HepG2 (cell line): ENCODE measurements around the gene ITIH2. TPM values are rescaled to one million over a fixed set of nuclear protein-coding genes. Genes with fewer than 3 reads are reported as not detected.

Source experiments
- ARID2 ChIP-seq: sonication (generic); formaldehyde crosslinking; IDR thresholded peaks from 2 replicates; pipeline ENCODE4 v1.8.1; 2022; ENCODE audit warnings: mild to moderate bottlenecking, missing genetic modification reagents, borderline replicate concordance
- CEBPG ChIP-seq: IDR thresholded peaks from 2 replicates; pipeline ENCODE4 v1.6.1; 2016
- FOXA3 ChIP-seq: IDR thresholded peaks from 2 replicates; pipeline ENCODE4 v1.6.1; 2016; ENCODE audit warnings: missing genetic modification reagents, missing compliant biosample characterization
- GATAD2A ChIP-seq: IDR thresholded peaks from 2 replicates; pipeline ENCODE4 v1.6.1; 2016
- HNF4A ChIP-seq: sonication (generic); formaldehyde crosslinking; IDR thresholded peaks from 2 replicates; pipeline ENCODE4 v1.4.0; 2020; ENCODE audit warnings: missing genetic modification reagents
- HNRNPL ChIP-seq: fragments of 200-400 bp; formaldehyde crosslinking; IDR thresholded peaks from 2 replicates; pipeline ENCODE4 v1.6.1; 2017; ENCODE audit warnings: mild to moderate bottlenecking, low read depth, low read length
- JUN ChIP-seq: sonication (generic); formaldehyde crosslinking; IDR thresholded peaks from 2 replicates; pipeline ENCODE4 v1.4.0; 2020; ENCODE audit warnings: mild to moderate bottlenecking, missing genetic modification reagents
- KLF12 ChIP-seq: sonication (generic); formaldehyde crosslinking; IDR thresholded peaks from 2 replicates; pipeline ENCODE4 v1.4.0; 2020; ENCODE audit warnings: missing genetic modification reagents, borderline replicate concordance
- MAX ChIP-seq: IDR thresholded peaks from 2 replicates; pipeline ENCODE4 v1.6.1; 2012; ENCODE audit warnings: inconsistent platforms
- MTF2 ChIP-seq: sonication (generic); formaldehyde crosslinking; IDR thresholded peaks from 2 replicates; pipeline ENCODE4 v1.5.0; 2020; ENCODE audit warnings: missing genetic modification reagents, borderline replicate concordance
- NAIF1 ChIP-seq: sonication (generic); formaldehyde crosslinking; IDR thresholded peaks from 2 replicates; pipeline ENCODE4 v1.5.0; 2020; ENCODE audit warnings: mild to moderate bottlenecking, missing genetic modification reagents, borderline replicate concordance
- NFIB ChIP-seq: sonication (generic); formaldehyde crosslinking; IDR thresholded peaks from 2 replicates; pipeline ENCODE4 v1.9.0; 2021; ENCODE audit warnings: missing genetic modification reagents, mild to moderate bottlenecking, borderline replicate concordance
- NR2F6 ChIP-seq, 2 experiments: IDR thresholded peaks; 2 replicates each; pipeline ENCODE4 v1.6.1; 2016; ENCODE audit warnings: antibody characterized with exemption in 1 of 2, mild to moderate bottlenecking in 1 of 2
- ONECUT2 ChIP-seq: sonication (generic); formaldehyde crosslinking; IDR thresholded peaks from 2 replicates; pipeline ENCODE4 v1.4.0; 2020; ENCODE audit warnings: missing genetic modification reagents
- PHF5A ChIP-seq: IDR thresholded peaks from one replicate; pipeline ENCODE4 v1.6.1; 2018; ENCODE audit warnings: low read depth, missing genetic modification reagents; ENCODE audit not compliant: unreplicated experiment
- PHF8 ChIP-seq: sonication (generic); formaldehyde crosslinking; IDR thresholded peaks from 2 replicates; pipeline ENCODE4 v1.5.0; 2020; ENCODE audit warnings: missing genetic modification reagents
- POLR2AphosphoS5 ChIP-seq: IDR thresholded peaks from 2 replicates; pipeline ENCODE4 v1.6.1; 2012; ENCODE audit warnings: low read depth, low read length
- PRDM15 ChIP-seq: sonication (generic); formaldehyde crosslinking; IDR thresholded peaks from 2 replicates; pipeline ENCODE4 v1.4.0; 2020; ENCODE audit warnings: missing genetic modification reagents
- TFAP4 ChIP-seq: sonication (generic); IDR thresholded peaks from 2 replicates; pipeline ENCODE4 v1.6.1; 2016; ENCODE audit warnings: low read depth, borderline replicate concordance
- U2AF1 ChIP-seq: fragments of 200-400 bp; formaldehyde crosslinking; optimal IDR thresholded peaks from 2 replicates; pipeline ENCODE3; 2017; ENCODE audit warnings: mild to moderate bottlenecking, low read depth, low read length
- ZC3H4 ChIP-seq: sonication (generic); formaldehyde crosslinking; IDR thresholded peaks from 2 replicates; pipeline ENCODE4 v1.4.0; 2020; ENCODE audit warnings: missing genetic modification reagents, borderline replicate concordance
- ZMYM3 ChIP-seq: sonication (generic); formaldehyde crosslinking; IDR thresholded peaks from 2 replicates; pipeline ENCODE4 v1.5.1; 2020; ENCODE audit warnings: mild to moderate bottlenecking, missing genetic modification reagents
- ZNF224 ChIP-seq: sonication (generic); formaldehyde crosslinking; IDR thresholded peaks from 2 replicates; pipeline ENCODE4 v1.5.0; 2020; ENCODE audit warnings: mild to moderate bottlenecking, missing genetic modification reagents
- ZNF383 ChIP-seq: sonication (generic); formaldehyde crosslinking; IDR thresholded peaks from 2 replicates; pipeline ENCODE4 v1.4.0; 2020; ENCODE audit warnings: missing genetic modification reagents, mild to moderate bottlenecking, borderline replicate concordance
- ZNF446 ChIP-seq: sonication (generic); formaldehyde crosslinking; IDR thresholded peaks from 2 replicates; pipeline ENCODE4 v1.5.0; 2020; ENCODE audit warnings: mild to moderate bottlenecking, missing genetic modification reagents
- polyA plus RNA-seq, 8 experiments: library from polyadenylated mRNA; depleted of rRNA in 3 of 8; stranded (reverse) in 7 of 8; unstranded in 1 of 8; fragments of >200 nt; fragmentation: Illumina TruSeq in 4 of 8; extraction: Trizol in 4 of 8; gene quantifications; 2 replicates each; pipeline versions ENCODE4 v1.2.1 to v1.2.3, GENCODE V29; 2011 to 2016; ENCODE audit warnings: low read depth in 4 of 8, missing spikeins in 1 of 8, mixed read lengths in 1 of 8; ENCODE audit not compliant: insufficient read depth in 1 of 8
- total RNA-seq, 5 experiments: library from RNA; depleted of rRNA; stranded (reverse); fragments of >200 nt; fragmentation: Illumina TruSeq; extraction: Trizol; gene quantifications; 2 replicates each; pipeline ENCODE4 v1.2.3, GENCODE V29; 2016; ENCODE audit warnings: low read depth in 1 of 5
- TF ChIP-seq, protein P1 (sequence below): sonication (generic); formaldehyde crosslinking; IDR thresholded peaks from 2 replicates; pipeline ENCODE4 v1.5.0; 2020; ENCODE audit warnings: mild to moderate bottlenecking, missing genetic modification reagents

The ITIH2 gene
- total and polyA plus RNA-seq, 2 of the 13 experiments (the other 11 are each of a cell fraction or from before 2014, with no cell fraction given) = 1,197 to 1,427 TPM

DNA sequence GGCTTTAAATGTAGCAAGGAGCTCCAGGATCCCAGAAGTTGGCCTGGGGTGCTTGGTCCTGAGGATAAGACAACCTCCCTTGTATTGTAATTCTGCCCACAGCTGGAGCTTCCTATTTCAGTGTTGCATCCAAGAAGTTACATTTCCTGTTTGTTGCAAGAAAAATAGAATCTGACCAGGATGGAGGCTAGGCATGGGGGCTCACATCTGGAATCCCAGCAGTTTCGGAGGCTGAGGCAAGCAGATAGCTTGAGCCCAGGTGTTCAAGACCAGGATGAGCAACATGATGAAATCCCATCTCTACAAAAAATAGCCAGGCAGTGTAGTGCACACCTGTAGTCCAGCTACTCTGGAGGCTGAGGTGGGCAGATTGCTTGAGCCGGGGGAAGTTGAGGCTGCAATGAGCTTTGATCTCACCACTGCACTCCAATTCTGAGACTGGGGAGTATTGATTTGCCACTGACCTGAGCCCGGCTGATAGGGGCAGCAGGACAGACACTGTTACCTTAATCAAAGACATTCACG, 766 bp upstream of the ITIH2 start (continued):
- TF ChIP-seq MAX (peak; percentile 47; the same call in 1 of the 2 replicates), NFIB (CRISPR knock-in tag) (no peak), GATAD2A (CRISPR knock-in tag) (peak; percentile 26; the same call in 1 of the 2 replicates), NR2F6 (IDR thresholded peaks at IDR 0.05) (no peak), NR2F6 (CRISPR knock-in tag; IDR thresholded peaks at IDR 0.05) (peak; percentile 27; the same call in 1 of the 2 replicates), PRDM15 (CRISPR knock-in tag) (no peak), ZMYM3 (CRISPR knock-in tag) (0 out of 2 replicates have a peak, but pooled peaks have one; percentile 32), MTF2 (no peak), JUN (no peak), ZNF383 (CRISPR knock-in tag) (no peak), PHF5A (peak; percentile 20), POLR2AphosphoS5 (peak; percentile 50), PHF8 (CRISPR knock-in tag) (peak; percentile 32; the same call in 1 of the 2 replicates), HNRNPL (0 out of 2 replicates have a peak, but pooled peaks have one; percentile 24), ARID2 (CRISPR knock-in tag) (no peak), NAIF1 (CRISPR knock-in tag) (no peak), ONECUT2 (CRISPR knock-in tag) (peak; percentile 83), HNF4A (CRISPR knock-in tag) (peak; percentile 43), U2AF1 (peak; percentile 60), FOXA3 (CRISPR knock-in tag) (0 out of 2 replicates have a peak, but pooled peaks have one; percentile 17), CEBPG (CRISPR knock-in tag) (peak; percentile 52), ZNF446 (CRISPR knock-in tag) (0 out of 2 replicates have a peak, but pooled peaks have one; percentile 42), ZC3H4 (CRISPR knock-in tag) (peak; percentile 96), KLF12 (CRISPR knock-in tag) (no peak), ZNF224 (CRISPR knock-in tag) (0 out of 2 replicates have a peak, but pooled peaks have one; percentile 60), TFAP4 (peak; percentile 9; the same call in 1 of the 2 replicates)
- TF ChIP-seq, protein P1, sequence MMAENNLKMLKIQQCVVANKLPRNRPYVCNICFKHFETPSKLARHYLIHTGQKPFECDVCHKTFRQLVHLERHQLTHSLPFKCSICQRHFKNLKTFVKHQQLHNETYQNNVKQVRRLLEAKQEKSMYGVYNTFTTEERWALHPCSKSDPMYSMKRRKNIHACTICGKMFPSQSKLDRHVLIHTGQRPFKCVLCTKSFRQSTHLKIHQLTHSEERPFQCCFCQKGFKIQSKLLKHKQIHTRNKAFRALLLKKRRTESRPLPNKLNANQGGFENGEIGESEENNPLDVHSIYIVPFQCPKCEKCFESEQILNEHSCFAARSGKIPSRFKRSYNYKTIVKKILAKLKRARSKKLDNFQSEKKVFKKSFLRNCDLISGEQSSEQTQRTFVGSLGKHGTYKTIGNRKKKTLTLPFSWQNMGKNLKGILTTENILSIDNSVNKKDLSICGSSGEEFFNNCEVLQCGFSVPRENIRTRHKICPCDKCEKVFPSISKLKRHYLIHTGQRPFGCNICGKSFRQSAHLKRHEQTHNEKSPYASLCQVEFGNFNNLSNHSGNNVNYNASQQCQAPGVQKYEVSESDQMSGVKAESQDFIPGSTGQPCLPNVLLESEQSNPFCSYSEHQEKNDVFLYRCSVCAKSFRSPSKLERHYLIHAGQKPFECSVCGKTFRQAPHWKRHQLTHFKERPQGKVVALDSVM (CRISPR knock-in tag) = peak; percentile 33; the same call in 1 of the 2 replicates
